Vagina (tissue), 2 donors: ENCODE measurements around the gene TRAPPC5. TPM values are rescaled to one million over a fixed set of nuclear protein-coding genes. Genes with fewer than 3 reads are reported as not detected.

ENCODE experiments used
- DNase-seq, 2 donors: peaks; one replicate each; pipeline ENCODE4 v3.0.0-alpha.2; 2017; ENCODE audit errors: extremely low spot score in 2 of 2
- H3K27ac ChIP-seq: fragments of 200-600 bp; sonication (generic); one replicate; pipeline ENCODE4 v1.5.1; 2019
- H3K27me3 ChIP-seq: fragments of 200-600 bp; sonication (generic); one replicate; pipeline ENCODE4 v1.5.1; 2019
- H3K36me3 ChIP-seq, 2 donors: fragments of 200-600 bp; sonication (generic); one replicate each; pipeline ENCODE4 v1.5.1; 2017 to 2019
- H3K4me1 ChIP-seq: fragments of 200-600 bp; sonication (generic); one replicate; pipeline ENCODE4 v1.5.1; 2019
- H3K4me3 ChIP-seq, 2 donors: fragments of 200-600 bp; sonication (generic); 1 replicate in 1 of 2; 2 replicates in 1 of 2; pipeline ENCODE4 v1.5.1; 2016 to 2019
- H3K9me3 ChIP-seq: fragments of 200-600 bp; sonication (generic); one replicate; pipeline ENCODE4 v1.5.1; 2019
- POLR2A ChIP-seq, 2 donors: fragments of 450-650 bp; IDR thresholded peaks; one replicate each; pipeline ENCODE4 v1.6.1; 2017; ENCODE audit warnings: antibody characterized with exemption in 2 of 2, mild to moderate bottlenecking in 2 of 2, moderate library complexity in 2 of 2
- POLR2AphosphoS5 ChIP-seq, 2 donors: sonication (generic); formaldehyde crosslinking; IDR thresholded peaks; one replicate each; pipeline ENCODE4 v1.9.0; 2017; ENCODE audit warnings: antibody characterized with exemption in 2 of 2, mild to moderate bottlenecking in 2 of 2, low read depth in 1 of 2; ENCODE audit not compliant: insufficient read depth in 1 of 2
- intact Hi-C: fragments of 100-400 bp; cut with DNase I; formaldehyde crosslinking; loops from one replicate; pipeline ENCODE4 v1.15.1; 2023
- total RNA-seq: library from RNA; depleted of rRNA; stranded (reverse); fragments of >200 nt; gene quantifications from one replicate; pipeline ENCODE4 v1.2.3, GENCODE V29; 2016
- TF ChIP-seq, protein P1 (sequence below), 3 experiments: fragments of 450-650 bp in 2 of 3; fragments of 200-600 bp in 1 of 3; sonication (generic) in 1 of 3; IDR thresholded peaks; one replicate each; pipeline ENCODE4 v1.5.1; 2017 to 2019; ENCODE audit warnings: antibody characterized with exemption in 3 of 3, mild to moderate bottlenecking in 2 of 3, moderate library complexity in 2 of 3

Gene TRAPPC5
- total RNA-seq, 1 donor from 2014 or later: 87.2 TPM

DNA sequence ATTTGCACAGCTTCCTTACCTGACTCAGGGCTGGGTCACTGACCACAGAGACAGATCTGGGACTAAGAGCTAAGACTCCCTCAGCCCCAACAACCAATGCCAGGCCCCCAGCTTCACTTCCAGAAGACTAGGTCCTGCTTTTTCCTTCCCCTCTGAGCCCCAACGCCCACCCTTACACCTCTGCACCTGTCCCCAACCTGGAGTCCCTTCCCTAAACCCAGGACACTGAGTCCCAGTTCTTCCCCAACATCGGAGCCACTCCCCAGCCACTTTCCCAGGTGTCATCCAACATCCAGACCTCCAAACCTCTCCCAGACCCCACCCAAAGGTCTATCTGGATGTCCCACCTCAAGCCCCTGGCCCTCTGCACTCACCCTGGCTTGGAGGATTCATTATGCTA is 18.4 kb downstream of the TRAPPC5 start:
- Histone ChIP-seq H3K4me3 (no peak overlapping the region), H3K9me3 (no peaks in the 10 kb centered on the region), H3K36me3 (no peaks in the 10 kb centered on the region), H3K27me3 (no peaks in the 10 kb centered on the region), H3K27ac (no peak overlapping the region), H3K4me1 (no peaks in the 10 kb centered on the region)
- TF ChIP-seq, protein P1, sequence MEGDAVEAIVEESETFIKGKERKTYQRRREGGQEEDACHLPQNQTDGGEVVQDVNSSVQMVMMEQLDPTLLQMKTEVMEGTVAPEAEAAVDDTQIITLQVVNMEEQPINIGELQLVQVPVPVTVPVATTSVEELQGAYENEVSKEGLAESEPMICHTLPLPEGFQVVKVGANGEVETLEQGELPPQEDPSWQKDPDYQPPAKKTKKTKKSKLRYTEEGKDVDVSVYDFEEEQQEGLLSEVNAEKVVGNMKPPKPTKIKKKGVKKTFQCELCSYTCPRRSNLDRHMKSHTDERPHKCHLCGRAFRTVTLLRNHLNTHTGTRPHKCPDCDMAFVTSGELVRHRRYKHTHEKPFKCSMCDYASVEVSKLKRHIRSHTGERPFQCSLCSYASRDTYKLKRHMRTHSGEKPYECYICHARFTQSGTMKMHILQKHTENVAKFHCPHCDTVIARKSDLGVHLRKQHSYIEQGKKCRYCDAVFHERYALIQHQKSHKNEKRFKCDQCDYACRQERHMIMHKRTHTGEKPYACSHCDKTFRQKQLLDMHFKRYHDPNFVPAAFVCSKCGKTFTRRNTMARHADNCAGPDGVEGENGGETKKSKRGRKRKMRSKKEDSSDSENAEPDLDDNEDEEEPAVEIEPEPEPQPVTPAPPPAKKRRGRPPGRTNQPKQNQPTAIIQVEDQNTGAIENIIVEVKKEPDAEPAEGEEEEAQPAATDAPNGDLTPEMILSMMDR (IDR thresholded peaks at IDR 0.05): no peak
- TF ChIP-seq POLR2AphosphoS5 (IDR thresholded peaks at IDR 0.05; ENCODE audit: insufficient read depth in 1 of 2, low read depth in 1 of 2): no peak
- TF ChIP-seq POLR2A (IDR thresholded peaks at IDR 0.05): no peak
- intact Hi-C loops: no loop called here
- no peak for DNase-seq

DNA sequence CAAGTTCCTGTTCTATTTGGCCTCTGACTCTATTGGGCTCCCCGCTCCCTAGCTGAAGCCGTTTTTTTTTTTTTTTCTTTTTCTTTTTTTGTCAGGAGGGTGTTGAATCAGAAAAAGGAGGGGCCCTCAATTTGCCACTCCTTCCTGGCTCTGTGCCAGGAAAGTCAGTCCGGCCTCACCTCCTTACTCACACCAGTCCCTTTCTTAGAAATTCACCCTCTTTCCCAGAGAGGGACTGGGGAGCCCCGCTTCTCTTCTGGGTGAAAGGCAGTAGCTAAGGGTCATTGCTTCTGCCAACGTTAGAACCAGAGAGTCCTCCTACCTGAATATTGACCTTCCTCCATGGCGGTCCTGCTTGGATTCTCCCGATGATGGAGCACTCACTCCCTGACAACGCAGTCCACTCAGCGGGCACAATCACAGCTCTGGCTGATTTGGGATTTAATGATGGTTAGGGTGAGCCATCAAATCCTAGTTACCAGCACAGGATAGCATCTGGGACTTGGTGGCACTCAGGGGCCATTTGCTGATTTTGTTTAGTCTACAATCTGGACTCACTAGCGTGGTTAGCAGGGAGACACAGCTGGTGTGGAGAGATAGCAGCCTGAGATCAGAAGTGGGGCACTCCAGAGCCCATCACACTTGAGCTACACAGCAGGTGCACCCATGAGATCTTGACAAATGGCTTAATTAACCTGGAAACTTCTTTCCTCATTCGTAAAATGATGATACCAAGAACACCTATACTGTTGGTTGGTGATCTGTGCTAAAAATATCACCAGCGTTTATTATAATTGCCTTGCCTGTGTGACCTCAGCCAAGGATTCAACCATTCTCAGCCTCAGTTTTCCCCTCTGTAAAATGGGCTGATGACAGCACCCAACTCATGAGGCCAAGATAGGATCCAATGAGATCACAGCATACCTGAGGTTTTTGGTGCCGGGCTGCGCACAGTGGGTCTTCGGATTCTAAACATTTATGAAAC is 19.1 kb downstream of the TRAPPC5 start:
- Histone ChIP-seq H3K4me3 (no peak overlapping the region), H3K27ac (no peak overlapping the region), H3K36me3 (no peaks in the 10 kb centered on the region), H3K9me3 (no peaks in the 10 kb centered on the region), H3K27me3 (no peaks in the 10 kb centered on the region), H3K4me1 (no peaks in the 10 kb centered on the region)
- TF ChIP-seq, protein P1 (IDR thresholded peaks at IDR 0.05): no peak
- TF ChIP-seq POLR2A (IDR thresholded peaks at IDR 0.05): no peak
- DNase-seq: no peak
- intact Hi-C loops: no loop called here

DNA sequence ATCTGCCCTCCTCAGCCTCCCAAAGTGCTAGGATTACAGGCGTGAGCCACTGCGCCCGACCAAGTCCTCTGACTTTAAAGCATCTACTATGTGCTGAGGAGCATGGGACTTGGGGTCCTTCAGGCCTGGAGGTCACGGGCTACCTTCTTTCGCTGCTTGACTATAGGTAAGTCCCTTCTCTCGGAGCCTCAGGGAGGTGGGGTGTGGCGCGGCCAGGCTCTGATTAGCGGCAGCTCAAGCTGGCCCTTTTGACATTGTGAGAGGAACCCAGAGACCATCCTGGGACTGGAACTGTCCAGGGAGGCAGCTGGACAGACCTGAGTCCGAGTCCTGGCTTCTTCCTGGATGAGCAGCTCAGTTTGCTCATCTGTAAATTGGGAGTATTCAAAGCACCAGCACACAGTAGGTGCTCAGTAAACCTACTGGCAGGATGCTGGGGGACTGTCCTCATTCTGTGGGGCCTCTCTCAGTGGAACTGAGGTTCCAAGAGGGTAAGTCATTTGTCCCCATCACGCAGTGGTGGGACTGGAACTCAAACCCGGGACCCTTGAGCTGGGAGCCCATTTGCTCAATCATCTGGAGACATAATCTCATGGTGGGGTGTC is 20.5 kb downstream of the TRAPPC5 start:
- no peak overlapping the region for H3K27ac ChIP-seq
- no peak for TF ChIP-seq POLR2A (IDR thresholded peaks at IDR 0.05)
- TF ChIP-seq, protein P1 (IDR thresholded peaks at IDR 0.05): no peak
- TF ChIP-seq POLR2AphosphoS5 (IDR thresholded peaks at IDR 0.05; ENCODE audit: insufficient read depth in 1 of 2, low read depth in 1 of 2): no peak
- H3K4me3 ChIP-seq: no peak overlapping the region
- H3K9me3 ChIP-seq: no peaks in the 10 kb centered on the region
- no peaks in the 10 kb centered on the region for H3K4me1 ChIP-seq
- H3K36me3 ChIP-seq: no peaks in the 10 kb centered on the region
- no peaks in the 10 kb centered on the region for H3K27me3 ChIP-seq
- DNase-seq: no peak
- intact Hi-C loops: no loop called here

DNA sequence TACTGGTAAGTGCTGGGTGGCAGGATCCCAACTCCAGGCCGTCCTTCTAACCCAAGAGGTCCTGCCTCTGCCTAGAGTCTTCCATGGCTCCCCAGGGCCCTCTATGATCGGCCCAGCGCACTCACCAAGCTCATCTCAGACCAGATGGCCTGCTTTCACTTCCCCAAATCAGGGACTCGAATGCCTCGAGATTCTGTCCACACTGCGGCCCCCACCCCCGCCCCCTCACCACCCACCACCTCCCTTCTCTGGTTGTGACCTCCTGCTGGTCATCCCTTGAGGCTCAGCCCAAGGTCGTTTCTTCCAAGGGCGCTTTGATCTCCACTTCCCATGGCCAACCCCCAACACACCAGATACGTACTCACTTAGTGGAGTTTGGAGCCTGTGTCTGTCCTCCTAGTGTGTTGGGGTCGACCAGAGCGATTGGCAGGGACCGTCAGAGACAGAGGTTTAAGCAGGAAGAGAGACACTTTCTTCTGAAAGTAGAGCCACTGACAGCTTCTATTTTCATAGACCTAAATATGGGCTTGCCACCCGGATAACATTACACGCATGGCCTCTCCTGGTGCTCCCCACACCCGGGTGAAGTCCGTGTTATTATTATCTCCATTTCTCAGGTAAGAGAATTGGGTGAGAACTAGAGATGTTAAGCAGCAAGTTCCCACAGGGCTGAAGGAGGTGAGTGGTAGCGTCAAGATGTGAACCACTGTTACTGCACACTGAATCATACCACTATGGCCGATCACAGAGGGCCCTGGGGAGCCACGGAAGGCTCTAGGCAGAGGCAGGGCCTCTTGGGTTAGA is 21.2 kb downstream of the TRAPPC5 start, which contains the start of gene FCER2:
Gene FCER2 (minus strand): TSS at position 478 of the 804 bp plus-strand sequence. CDS start 2,371 bp downstream, outside the sequence.
- TF ChIP-seq POLR2AphosphoS5 (IDR thresholded peaks at IDR 0.05; ENCODE audit: insufficient read depth in 1 of 2, low read depth in 1 of 2) (no peak), POLR2A (IDR thresholded peaks at IDR 0.05) (no peak)
- TF ChIP-seq, protein P1 (IDR thresholded peaks at IDR 0.05): no peak
- Histone ChIP-seq H3K27me3 (no peaks in the 10 kb centered on the region), H3K4me1 (no peaks in the 10 kb centered on the region), H3K4me3 (no peak within 1 kb of the TSS), H3K36me3 (no peaks in the 10 kb centered on the region), H3K9me3 (no peaks in the 10 kb centered on the region), H3K27ac (no peak within 1 kb of the TSS)
- intact Hi-C loops: no loop called here
- no peak for DNase-seq
